ENCODE measurements around the gene UGGT1. TPM values are rescaled to one million over a fixed set of nuclear protein-coding genes. Genes with fewer than 3 reads are reported as not detected.

Gene UGGT1
- total RNA-seq, 1 experiment from 2014 or later = 51.8 TPM

DNA sequence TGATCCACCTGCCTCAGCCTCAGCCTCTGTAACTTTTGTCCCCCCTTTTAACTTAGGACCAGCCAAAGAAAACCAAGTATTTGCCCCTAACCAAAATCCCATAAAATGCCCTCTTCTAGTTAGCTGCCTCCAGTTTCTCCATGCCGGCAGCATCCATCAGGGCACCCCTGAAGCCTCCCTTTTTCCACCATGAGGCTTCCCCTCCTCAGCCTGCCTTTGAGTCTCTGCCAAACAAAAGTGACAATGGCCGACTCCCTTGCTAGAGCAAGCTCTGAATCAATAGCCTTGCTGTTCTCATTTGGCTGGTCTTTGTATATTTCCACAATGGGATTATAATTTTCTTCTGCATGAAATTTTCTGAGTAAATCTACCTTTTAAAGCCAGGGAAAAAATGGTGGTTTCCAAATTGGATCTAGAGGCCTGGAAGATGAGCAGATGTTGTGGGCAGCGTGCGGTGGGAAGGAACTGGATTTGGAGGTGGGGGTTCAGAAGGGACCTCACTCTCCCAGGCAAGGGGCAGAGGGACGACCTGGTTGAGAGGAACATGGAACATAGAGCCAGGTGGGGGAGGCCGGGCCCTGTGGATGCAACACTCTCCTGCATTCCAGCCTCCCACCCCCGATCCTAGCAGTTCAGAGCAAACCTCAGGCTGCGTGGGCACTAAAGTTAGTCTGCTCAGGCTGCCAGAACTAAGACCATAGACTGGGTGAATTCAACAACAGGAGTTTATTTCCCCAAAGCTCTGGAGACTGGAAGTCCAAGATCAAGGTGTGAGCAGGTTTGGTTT, 147.1 kb downstream of the UGGT1 start:
- ChIA-PET RAD21 (ENCODE audit: low non-redundant PET in 1 of 2, low total read pairs in 2 of 2, uncharacterized antibody in 2 of 2, unreplicated experiment in 2 of 2) (interaction anchor here in 1 of 2 experiments (0.6 kb wide), 1 partner anchor 562 kb away, joined by 3 read pairs; no protein-coding TSS in a partner anchor), POLR2A (no interaction called here), CTCF (no interaction called here)
- H3K9ac ChIP-seq (ENCODE audit: low read length) = no peak overlapping the region
- no peak overlapping the region for H3K4me3 ChIP-seq (replicated peaks in 1 of 2; ENCODE audit: low read depth in 1 of 2, low read length in 2 of 2)
- BruUV-seq (replicated peaks) = no TSS peak
- TF ChIP-seq TCF7L2 (IDR thresholded peaks at IDR 0.05; ENCODE audit: borderline replicate concordance, extremely low read depth, insufficient read depth, insufficient read length) (no peak), RAD21 (IDR thresholded peaks at IDR 0.05; ENCODE audit: low read depth) (no peak), CBX3 (IDR thresholded peaks at IDR 0.05; ENCODE audit: low read depth) (no peak), SIN3A (IDR thresholded peaks at IDR 0.05; ENCODE audit: low read depth) (no peak), POLR2AphosphoS5 (IDR thresholded peaks at IDR 0.05; ENCODE audit: low read depth, low read length) (no peak), JUND (IDR thresholded peaks at IDR 0.05) (no peak), SP1 (IDR thresholded peaks at IDR 0.05; ENCODE audit: low read depth) (no peak), EGR1 (IDR thresholded peaks at IDR 0.05; ENCODE audit: low read depth) (no peak), YY1 (IDR thresholded peaks at IDR 0.05; ENCODE audit: extremely low read depth, insufficient replicate concordance, low read depth, low read length) (no peak), EZH2 (IDR thresholded peaks at IDR 0.05) (no peak), ZFX (IDR thresholded peaks at IDR 0.05) (no peak), CEBPB (IDR thresholded peaks at IDR 0.05; ENCODE audit: low read depth) (no peak), SRF (IDR thresholded peaks at IDR 0.05; ENCODE audit: low read depth) (no peak), FOSL1 (IDR thresholded peaks at IDR 0.05; ENCODE audit: low read depth) (no peak), ELF1 (IDR thresholded peaks at IDR 0.05; ENCODE audit: borderline replicate concordance, low read depth) (no peak)
- TF ChIP-seq, protein P1, sequence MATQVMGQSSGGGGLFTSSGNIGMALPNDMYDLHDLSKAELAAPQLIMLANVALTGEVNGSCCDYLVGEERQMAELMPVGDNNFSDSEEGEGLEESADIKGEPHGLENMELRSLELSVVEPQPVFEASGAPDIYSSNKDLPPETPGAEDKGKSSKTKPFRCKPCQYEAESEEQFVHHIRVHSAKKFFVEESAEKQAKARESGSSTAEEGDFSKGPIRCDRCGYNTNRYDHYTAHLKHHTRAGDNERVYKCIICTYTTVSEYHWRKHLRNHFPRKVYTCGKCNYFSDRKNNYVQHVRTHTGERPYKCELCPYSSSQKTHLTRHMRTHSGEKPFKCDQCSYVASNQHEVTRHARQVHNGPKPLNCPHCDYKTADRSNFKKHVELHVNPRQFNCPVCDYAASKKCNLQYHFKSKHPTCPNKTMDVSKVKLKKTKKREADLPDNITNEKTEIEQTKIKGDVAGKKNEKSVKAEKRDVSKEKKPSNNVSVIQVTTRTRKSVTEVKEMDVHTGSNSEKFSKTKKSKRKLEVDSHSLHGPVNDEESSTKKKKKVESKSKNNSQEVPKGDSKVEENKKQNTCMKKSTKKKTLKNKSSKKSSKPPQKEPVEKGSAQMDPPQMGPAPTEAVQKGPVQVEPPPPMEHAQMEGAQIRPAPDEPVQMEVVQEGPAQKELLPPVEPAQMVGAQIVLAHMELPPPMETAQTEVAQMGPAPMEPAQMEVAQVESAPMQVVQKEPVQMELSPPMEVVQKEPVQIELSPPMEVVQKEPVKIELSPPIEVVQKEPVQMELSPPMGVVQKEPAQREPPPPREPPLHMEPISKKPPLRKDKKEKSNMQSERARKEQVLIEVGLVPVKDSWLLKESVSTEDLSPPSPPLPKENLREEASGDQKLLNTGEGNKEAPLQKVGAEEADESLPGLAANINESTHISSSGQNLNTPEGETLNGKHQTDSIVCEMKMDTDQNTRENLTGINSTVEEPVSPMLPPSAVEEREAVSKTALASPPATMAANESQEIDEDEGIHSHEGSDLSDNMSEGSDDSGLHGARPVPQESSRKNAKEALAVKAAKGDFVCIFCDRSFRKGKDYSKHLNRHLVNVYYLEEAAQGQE (IDR thresholded peaks at IDR 0.05; ENCODE audit: low read depth) = no peak
- TF ChIP-seq, protein P2, sequence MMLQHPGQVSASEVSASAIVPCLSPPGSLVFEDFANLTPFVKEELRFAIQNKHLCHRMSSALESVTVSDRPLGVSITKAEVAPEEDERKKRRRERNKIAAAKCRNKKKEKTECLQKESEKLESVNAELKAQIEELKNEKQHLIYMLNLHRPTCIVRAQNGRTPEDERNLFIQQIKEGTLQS (IDR thresholded peaks at IDR 0.05) = no peak
- TF ChIP-seq, protein P3, sequence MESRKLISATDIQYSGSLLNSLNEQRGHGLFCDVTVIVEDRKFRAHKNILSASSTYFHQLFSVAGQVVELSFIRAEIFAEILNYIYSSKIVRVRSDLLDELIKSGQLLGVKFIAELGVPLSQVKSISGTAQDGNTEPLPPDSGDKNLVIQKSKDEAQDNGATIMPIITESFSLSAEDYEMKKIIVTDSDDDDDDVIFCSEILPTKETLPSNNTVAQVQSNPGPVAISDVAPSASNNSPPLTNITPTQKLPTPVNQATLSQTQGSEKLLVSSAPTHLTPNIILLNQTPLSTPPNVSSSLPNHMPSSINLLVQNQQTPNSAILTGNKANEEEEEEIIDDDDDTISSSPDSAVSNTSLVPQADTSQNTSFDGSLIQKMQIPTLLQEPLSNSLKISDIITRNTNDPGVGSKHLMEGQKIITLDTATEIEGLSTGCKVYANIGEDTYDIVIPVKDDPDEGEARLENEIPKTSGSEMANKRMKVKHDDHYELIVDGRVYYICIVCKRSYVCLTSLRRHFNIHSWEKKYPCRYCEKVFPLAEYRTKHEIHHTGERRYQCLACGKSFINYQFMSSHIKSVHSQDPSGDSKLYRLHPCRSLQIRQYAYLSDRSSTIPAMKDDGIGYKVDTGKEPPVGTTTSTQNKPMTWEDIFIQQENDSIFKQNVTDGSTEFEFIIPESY (IDR thresholded peaks at IDR 0.05; ENCODE audit: extremely low read depth, insufficient replicate concordance, low read length) = no peak
- TF ChIP-seq, protein P4, sequence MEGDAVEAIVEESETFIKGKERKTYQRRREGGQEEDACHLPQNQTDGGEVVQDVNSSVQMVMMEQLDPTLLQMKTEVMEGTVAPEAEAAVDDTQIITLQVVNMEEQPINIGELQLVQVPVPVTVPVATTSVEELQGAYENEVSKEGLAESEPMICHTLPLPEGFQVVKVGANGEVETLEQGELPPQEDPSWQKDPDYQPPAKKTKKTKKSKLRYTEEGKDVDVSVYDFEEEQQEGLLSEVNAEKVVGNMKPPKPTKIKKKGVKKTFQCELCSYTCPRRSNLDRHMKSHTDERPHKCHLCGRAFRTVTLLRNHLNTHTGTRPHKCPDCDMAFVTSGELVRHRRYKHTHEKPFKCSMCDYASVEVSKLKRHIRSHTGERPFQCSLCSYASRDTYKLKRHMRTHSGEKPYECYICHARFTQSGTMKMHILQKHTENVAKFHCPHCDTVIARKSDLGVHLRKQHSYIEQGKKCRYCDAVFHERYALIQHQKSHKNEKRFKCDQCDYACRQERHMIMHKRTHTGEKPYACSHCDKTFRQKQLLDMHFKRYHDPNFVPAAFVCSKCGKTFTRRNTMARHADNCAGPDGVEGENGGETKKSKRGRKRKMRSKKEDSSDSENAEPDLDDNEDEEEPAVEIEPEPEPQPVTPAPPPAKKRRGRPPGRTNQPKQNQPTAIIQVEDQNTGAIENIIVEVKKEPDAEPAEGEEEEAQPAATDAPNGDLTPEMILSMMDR (IDR thresholded peaks at IDR 0.05 in 2 of 3, conservative IDR thresholded peaks at IDR 0.05 in 1 of 3; ENCODE audit: borderline replicate concordance in 1 of 3, insufficient read depth in 1 of 3, low read depth in 2 of 3, low read length in 2 of 3) = no peak
- no peak overlapping the region for H3K4me2 ChIP-seq (ENCODE audit: low read length)
- H3K27ac ChIP-seq (ENCODE audit: low read depth, low read length) = no peak overlapping the region
- no peaks in the 10 kb centered on the region for H3K9me3 ChIP-seq (ENCODE audit: control insufficient read depth in 1 of 2, insufficient read depth in 1 of 2, low read depth in 1 of 2, low read length in 2 of 2)
- no peaks in the 10 kb centered on the region for H4K20me1 ChIP-seq (ENCODE audit: insufficient read depth)
- DNase-seq (ENCODE audit: low read depth, low spot score) = no peak
- intact Hi-C loops (cut with micrococcal nuclease) = no loop called here
- H3K36me3 ChIP-seq (ENCODE audit: control insufficient read depth in 1 of 2, insufficient read depth in 2 of 2, low read length in 2 of 2) = no peaks in the 10 kb centered on the region
- peaks cover 3 to 9% of the 10 kb centered on the region in 2 experiments; a peak in 3 of 4 replicates for H3K4me1 ChIP-seq (ENCODE audit: control insufficient read depth in 1 of 2, insufficient read depth in 2 of 2, low read length in 2 of 2)
- H2AFZ ChIP-seq (ENCODE audit: low read depth, low read length, poor library complexity, severe bottlenecking) = no peak overlapping the region
- ATAC-seq = no peak
- H3K79me2 ChIP-seq (ENCODE audit: insufficient read depth, low read length) = no peaks in the 10 kb centered on the region
- no peaks in the 10 kb centered on the region for H3K27me3 ChIP-seq (ENCODE audit: insufficient read depth, low read length)
- H3K9me2 ChIP-seq (ENCODE audit: insufficient read depth) = no peaks in the 10 kb centered on the region

Measured in HCT116 (cell line).